Heart left ventricle (tissue), 16 donors: Measurements from ENCODE around the gene PTPRM. TPM values are rescaled to one million over a fixed set of nuclear protein-coding genes. Genes with fewer than 3 reads are reported as not detected.

Experiments
- ATAC-seq, 4 donors: fragments of 200-7000 bp; cut with Tn5 transposase; one replicate each; pipeline ENCODE4 v1.9.1; 2020 to 2022; ENCODE audit warnings: moderate library complexity in 4 of 4, mild to moderate bottlenecking in 3 of 4, moderate number of reproducible peaks in 1 of 4
- DNase-seq, 5 donors: peaks; one replicate each; pipeline ENCODE4 v3.0.0-alpha.2; 2020
- H3K27ac ChIP-seq, 12 donors: fragments of 200-600 bp; sonication (generic) in 4 of 12; one replicate each; pipeline versions ENCODE4 v1.5.0 to v1.8.0; 2016 to 2022; ENCODE audit warnings: mild to moderate bottlenecking in 2 of 12
- H3K27me3 ChIP-seq, 9 donors: fragments of 200-600 bp; sonication (generic) in 2 of 9; one replicate each; pipeline versions ENCODE4 v1.5.1 to v1.8.0; 2016 to 2022; ENCODE audit warnings: mild to moderate bottlenecking in 3 of 9
- H3K36me3 ChIP-seq, 9 donors: fragments of 200-600 bp; sonication (generic) in 2 of 9; one replicate each; pipeline versions ENCODE4 v1.5.0 to v1.8.0; 2018 to 2022; ENCODE audit warnings: mild to moderate bottlenecking in 2 of 9
- H3K4me1 ChIP-seq, 12 donors: fragments of 200-600 bp; sonication (generic) in 4 of 12; one replicate each; pipeline versions ENCODE4 v1.5.0 to v1.8.0; 2016 to 2022; ENCODE audit warnings: mild to moderate bottlenecking in 3 of 12
- H3K4me3 ChIP-seq, 12 donors: fragments of 200-600 bp; sonication (generic) in 4 of 12; one replicate each; pipeline versions ENCODE4 v1.5.0 to v1.8.0; 2017 to 2022; ENCODE audit warnings: mild to moderate bottlenecking in 9 of 12, moderate library complexity in 4 of 12
- H3K9me3 ChIP-seq, 12 donors: fragments of 200-600 bp; sonication (generic) in 4 of 12; one replicate each; pipeline versions ENCODE4 v1.5.0 to v1.8.0; 2016 to 2022; ENCODE audit warnings: mild to moderate bottlenecking in 1 of 12
- CTCF ChIP-seq, 12 donors: fragments of 200-600 bp; sonication (generic) in 4 of 12; IDR thresholded peaks; one replicate each; pipeline versions ENCODE4 v1.5.0 to v1.8.0; 2018 to 2022; ENCODE audit warnings: antibody characterized with exemption in 12 of 12, mild to moderate bottlenecking in 5 of 12
- POLR2A ChIP-seq, 2 donors: fragments of 450-650 bp; IDR thresholded peaks; one replicate each; pipeline ENCODE4 v1.6.1; 2017; ENCODE audit warnings: antibody characterized with exemption in 2 of 2, mild to moderate bottlenecking in 2 of 2, moderate library complexity in 2 of 2
- WGBS, 4 donors: extraction: QIAGEN DNeasy Blood & Tissue Kit in 2 of 4; methylation state at CpG; one replicate each; pipeline versions ENCODE4 v1.1.5 to v1.1.7; 2013 to 2018; 5-methylcytosine and 5-hydroxymethylcytosine counted together
- intact Hi-C, 10 donors: fragments of 100-400 bp; cut with DNase I; formaldehyde crosslinking; loops; one replicate each; pipeline versions ENCODE4 v1.11.1 to v1.14.2; 2022
- polyA plus RNA-seq, 2 donors: library from polyadenylated mRNA; stranded (reverse); fragments of 200-250 nt; gene quantifications; one replicate each; pipeline ENCODE4 v1.2.3, GENCODE V29; 2013
- total RNA-seq, 9 donors: library from RNA; depleted of rRNA in 2 of 9; stranded (reverse); fragments of >200 nt in 2 of 9; fragmentation: NEBNext Ultra II Directional in 3 of 9; extraction: Animal tissue kit (Norgen Biotek cat#: 25700) in 3 of 9; gene quantifications; one replicate each; pipeline versions ENCODE4 v1.1.0 to v1.2.4, GENCODE V29; 2016 to 2023
- donor health status: ischemic (EF 13 %, LVEDD 7.1; RV severe dilation, severe dysfunction).
- donor health status: healthy with polysubstance abuse.
- donor health status: DM: no; HTN: yes; CAD: no.
- donor health status: DM: no; HTN: no; CAD: no.
- donor health status: ischemic (EF 25% LVEDD 6.9; RV normal size, moderate dysfunction).
- donor health status: ischemic (EF 25% LVEDD 5.7; RV mildly dilated, moderate dysfunction).
- donor health status: healthy.
- donor health status: DM: yes; HTN: yes; CAD: no.
- donor health status: ischemic (EF 35%, LVEDD 5.7; RV mildly dilated, moderate dysfunction).
- donor health status: nonischemic (EF 11% LVEDD 7.7; RV severe dilation, severe dysfunction).
- donor health status: DM: yes; HTN: yes; CAD: no.
- donor health status: PGD.
- donor health status: ischemic (EF 29% LVEDD 5.4; RV normal size, mild dysfunction).
- donor health status: nonischemic (EF 23%, LVEDD 6.1; RV moderate dilation, normal function).

PTPRM gene
- total and polyA plus RNA-seq, 11 donors: 93.8 to 186 (median 123) TPM

- DNase-seq: no peak
- TF ChIP-seq CTCF (IDR thresholded peaks at IDR 0.05): no peak
- TF ChIP-seq POLR2A (IDR thresholded peaks at IDR 0.05): no peak
- H3K36me3 ChIP-seq: no peaks in the 10 kb centered on the region
- 74 to 80% (median 77%) methylated on average over 3 of the region's 3 CpGs for WGBS, 4 donors
- no peak overlapping the region for H3K27ac ChIP-seq
- no peak for ATAC-seq
- H3K27me3 ChIP-seq: no peaks in the 10 kb centered on the region
- no peaks in the 10 kb centered on the region for H3K9me3 ChIP-seq
- peaks cover 8 to 45% (median 31%) of the 10 kb centered on the region in 12 donors for H3K4me1 ChIP-seq
- H3K4me3 ChIP-seq: no peak overlapping the region
- intact Hi-C loops: no loop called here
These were observed 434.7 kb downstream of the PTPRM start for GRCh38 chr18:8001711-8002301.

GRCh38 chr18:8003878-8004675 lies 437.0 kb downstream of the PTPRM start:
- H3K4me1 ChIP-seq: peaks cover 8 to 51% (median 33%) of the 10 kb centered on the region in 12 donors
- TF ChIP-seq CTCF (IDR thresholded peaks at IDR 0.05) (no peak), POLR2A (IDR thresholded peaks at IDR 0.05) (no peak)
- H3K9me3 ChIP-seq: no peaks in the 10 kb centered on the region
- peak overlapping the region in 2 of 12 donors; percentile 2 to 7 for H3K4me3 ChIP-seq
- WGBS, 4 donors: 42 to 50% (median 45%) methylated on average over 6 of the region's 6 CpGs
- DNase-seq (no peak), ATAC-seq (peak; percentile 48 to 72 (median 54))
- intact Hi-C loops: no loop called here
- no peaks in the 10 kb centered on the region for H3K27me3 ChIP-seq
- peak overlapping the region in 7 of 12 donors; percentile 1 to 48 (median 26) for H3K27ac ChIP-seq
- H3K36me3 ChIP-seq: no peaks in the 10 kb centered on the region

- TF ChIP-seq CTCF (IDR thresholded peaks at IDR 0.05) (no peak), POLR2A (IDR thresholded peaks at IDR 0.05) (no peak)
- Histone ChIP-seq H3K4me3 (no peak overlapping the region), H3K27ac (peak overlapping the region in 1 of 12 donors; percentile 36), H3K9me3 (no peaks in the 10 kb centered on the region), H3K27me3 (no peaks in the 10 kb centered on the region), H3K36me3 (no peaks in the 10 kb centered on the region), H3K4me1 (peaks cover 8 to 51% (median 32%) of the 10 kb centered on the region in 12 donors)
- intact Hi-C loops: no loop called here
- DNase-seq (no peak), ATAC-seq (no peak)
- 83 to 93% (median 87%) methylated on average over 3 of the region's 3 CpGs for whole genome bisulfite sequencing, 4 donors
These were observed 437.7 kb downstream of the PTPRM start for GRCh38 chr18:8004792-8005191.

- TF ChIP-seq POLR2A (IDR thresholded peaks at IDR 0.05): no peak
- no peak overlapping the region for H3K4me3 ChIP-seq
- H3K27ac ChIP-seq: no peak overlapping the region
- intact Hi-C loops: no loop called here
- H3K4me1 ChIP-seq: peaks cover 8 to 47% (median 31%) of the 10 kb centered on the region in 12 donors
- WGBS, 4 donors: 57 to 63% (median 61%) methylated on average over 7 of the region's 7 CpGs
- peak in 1 of 4 donors; percentile 20 for ATAC-seq
- no peak for DNase-seq
- no peaks in the 10 kb centered on the region for H3K9me3 ChIP-seq
- no peaks in the 10 kb centered on the region for H3K36me3 ChIP-seq
- no peaks in the 10 kb centered on the region for H3K27me3 ChIP-seq
These were observed 438.9 kb downstream of the PTPRM start for GRCh38 chr18:8005870-8006569.
